NOMO-1 treated with DMSO at 0.1 percent for 48 hours (cell line): Measurements from ENCODE around the gene KLHL26.

ENCODE experiments used
- DNase-seq: peaks from one replicate; lab custom pipeline; 2025; ENCODE audit not compliant: unreplicated experiment; lab: John Stamatoyannopoulos, UW

Gene KLHL26

DNA sequence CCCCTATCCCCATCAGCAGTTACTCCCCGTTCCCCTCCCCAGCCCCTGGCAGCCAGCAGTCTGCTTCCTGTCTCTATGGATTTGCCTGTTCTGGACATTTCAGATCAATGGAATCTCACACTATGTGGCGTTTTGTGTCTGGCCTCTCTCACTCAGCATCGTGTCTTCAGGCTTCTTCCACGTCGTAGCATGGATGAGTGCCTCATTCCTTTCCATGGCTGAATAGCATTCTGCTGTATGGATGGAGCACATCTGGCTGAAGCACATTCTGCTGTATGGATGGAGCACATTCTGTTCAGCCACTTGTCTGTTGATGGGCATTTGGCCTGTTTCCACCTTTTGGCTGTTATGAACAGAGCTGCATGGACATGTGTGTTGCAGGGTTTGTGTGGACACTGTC lies 76.2 kb downstream of the KLHL26 start:
- DNase-seq, result no peak

DNA sequence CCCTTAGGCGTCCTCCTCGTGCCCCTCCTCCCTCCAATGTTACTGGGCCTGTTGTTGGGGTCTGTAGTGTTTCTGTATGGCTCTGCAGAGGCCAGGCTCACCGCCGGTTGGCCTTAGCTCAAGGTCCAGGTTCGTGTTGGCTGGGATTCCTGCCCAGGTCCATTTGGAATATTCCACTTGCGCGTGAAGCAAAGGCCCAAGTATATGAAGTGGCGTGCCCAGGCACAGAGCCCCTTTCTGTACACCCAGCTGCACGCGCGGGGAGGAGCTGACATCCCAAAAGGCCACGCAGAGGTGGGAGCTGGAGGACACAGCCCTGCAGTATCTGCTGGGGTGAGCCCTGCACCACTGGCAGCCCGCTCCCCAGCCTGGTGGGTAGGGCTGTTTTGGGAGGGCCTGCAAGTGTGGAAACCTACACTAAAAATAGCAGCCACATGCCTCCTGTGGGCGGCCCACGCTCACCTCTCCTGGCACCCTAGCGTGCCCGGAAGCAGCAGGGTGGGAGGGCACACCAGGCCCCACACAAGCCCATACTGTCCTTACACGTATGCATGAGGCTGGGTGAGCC lies 76.8 kb downstream of the KLHL26 start:
- no peak for DNase-seq

DNA sequence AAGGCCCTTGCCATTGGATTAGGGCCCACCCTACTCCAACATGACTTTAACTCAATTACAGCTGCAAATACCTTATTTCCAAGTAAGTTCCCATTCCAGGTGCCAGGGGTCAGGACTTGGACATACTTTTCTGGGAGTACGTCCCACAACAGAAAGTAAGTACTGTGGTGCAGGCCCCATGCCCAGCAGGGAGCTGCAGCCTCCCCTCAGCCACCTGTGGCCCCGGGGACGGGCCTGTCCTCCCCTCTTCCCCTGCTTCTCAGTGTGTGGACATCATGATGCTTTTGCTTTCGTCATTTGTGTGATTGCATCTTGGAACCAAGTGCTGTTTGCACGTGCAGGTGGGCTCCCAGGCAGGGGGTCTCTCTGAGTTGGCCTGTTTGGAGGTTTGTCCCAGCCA lies 78.6 kb downstream of the KLHL26 start:
- no peak for DNase-seq

DNA sequence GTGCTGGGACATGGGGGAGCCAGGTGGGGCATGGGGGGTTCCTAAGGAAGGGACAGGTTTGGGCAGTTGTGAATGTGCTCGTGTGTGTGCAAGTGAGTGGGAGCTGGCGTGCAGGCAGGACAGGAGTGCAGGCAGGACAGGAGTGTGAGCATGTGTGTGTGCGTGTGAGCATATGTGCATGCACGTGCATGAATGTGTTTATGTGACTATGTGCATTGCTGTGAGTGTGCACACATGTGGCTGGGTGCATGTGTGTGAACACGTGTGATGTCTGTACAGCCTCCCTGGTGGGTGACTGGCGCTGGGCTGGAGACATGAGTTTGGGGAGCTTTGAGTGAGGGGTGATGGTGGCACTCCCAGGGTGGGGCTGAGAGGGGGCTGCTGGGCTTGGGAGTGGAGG lies 80.0 kb downstream of the KLHL26 start:
- DNase-seq, result no peak

DNA sequence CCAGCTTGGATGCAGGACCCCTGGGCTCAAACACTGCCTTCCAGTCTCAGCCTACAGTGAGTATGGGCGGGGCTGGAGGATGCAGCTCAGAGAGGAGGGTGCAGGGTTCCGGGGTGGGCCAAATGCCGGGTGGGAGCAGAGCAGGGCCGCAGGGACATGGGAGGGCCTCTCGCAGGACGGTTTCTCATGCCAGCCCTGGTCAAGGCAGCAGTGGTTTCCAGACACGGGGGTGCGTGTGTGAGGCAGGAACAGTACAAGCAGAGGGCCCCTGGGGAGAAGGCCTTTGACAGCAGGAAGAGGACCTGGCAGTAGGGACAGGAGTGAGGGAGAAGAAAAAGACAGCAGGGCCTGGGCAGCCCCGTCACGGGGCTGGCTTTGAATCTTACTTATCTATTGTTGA lies 80.8 kb downstream of the KLHL26 start:
- no peak for DNase-seq

DNA sequence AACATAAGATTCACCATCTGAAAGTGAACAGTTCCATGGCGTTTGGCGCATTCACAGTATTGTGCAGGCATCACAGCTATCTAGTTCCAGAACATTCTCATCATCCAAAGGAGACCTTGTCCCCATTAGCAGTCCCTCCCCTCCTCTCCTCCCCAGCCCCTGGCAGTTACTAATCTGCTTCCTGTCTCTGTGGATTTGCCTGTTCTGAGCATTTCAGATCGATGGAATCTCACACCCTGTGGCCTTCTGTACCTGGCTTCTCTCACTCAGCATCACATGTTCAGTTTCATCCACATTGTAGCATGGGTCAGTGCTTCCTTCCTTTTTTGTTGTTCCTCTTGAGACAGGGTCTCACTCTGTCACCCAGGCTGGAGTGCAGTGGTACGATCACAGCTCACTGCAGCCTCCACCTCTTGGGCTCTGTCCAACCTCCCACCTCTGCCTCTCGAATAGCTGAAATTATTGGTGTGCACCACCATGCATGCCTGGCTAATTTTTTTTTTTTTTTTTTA lies 81.2 kb downstream of the KLHL26 start:
- DNase-seq, result no peak

DNA sequence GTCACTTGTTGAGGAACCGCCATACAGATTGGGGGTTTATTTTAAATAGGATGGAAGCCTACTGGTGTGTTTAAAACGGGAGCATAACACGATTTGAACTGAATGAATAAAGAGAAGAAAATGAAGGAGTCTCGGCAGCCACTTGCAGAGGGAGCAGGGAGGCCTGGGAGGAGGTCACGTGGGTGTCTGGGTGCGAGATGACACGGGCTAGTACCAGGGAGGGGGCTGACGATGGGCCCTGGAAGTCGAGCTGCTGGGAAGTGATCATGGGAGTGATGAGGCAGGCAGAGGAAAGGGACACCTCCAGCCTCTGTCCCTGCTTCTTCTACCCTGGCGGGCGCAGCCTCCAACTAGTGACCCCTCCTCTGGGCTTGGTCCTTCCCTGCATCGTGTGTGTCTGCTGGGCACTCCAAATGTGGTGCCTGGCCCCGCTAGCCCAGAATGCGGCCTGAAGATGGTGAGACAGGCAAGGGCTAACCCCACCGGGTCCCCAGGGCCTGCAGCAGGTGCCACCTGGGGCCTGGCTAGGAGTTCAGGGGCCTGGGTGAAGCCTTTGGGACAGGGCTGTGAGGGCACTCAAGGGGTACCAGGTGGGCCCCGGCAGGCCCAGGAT lies 82.1 kb downstream of the KLHL26 start:
- no peak for DNase-seq

DNA sequence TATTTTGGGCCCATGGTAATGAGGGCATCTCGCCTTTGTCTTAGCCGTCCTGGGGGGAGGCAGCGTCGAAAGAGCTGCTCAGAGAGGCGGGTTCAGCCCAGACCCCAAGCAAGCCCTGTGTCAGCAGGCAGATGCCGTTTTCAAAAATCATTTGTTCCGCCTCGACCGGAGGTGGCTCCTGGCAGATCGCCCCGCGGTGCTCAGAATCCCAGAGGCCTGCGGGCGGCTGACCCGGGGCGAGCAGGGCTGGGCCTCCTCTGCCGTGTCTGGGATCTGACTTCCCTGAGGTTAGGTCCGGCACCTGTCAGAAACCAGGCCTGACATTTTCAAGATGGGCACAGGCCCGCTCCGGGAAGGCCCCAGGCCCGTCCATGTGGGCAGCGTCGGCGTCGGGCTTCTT lies 82.7 kb downstream of the KLHL26 start:
- DNase-seq, result no peak
